GM23338 (cell line): ENCODE results near the gene ACBD3. TPM values are rescaled to one million over a fixed set of nuclear protein-coding genes. Genes with fewer than 3 reads are reported as not detected.

Experiments used
- ATAC-seq: fragments of 200-7000 bp; cut with Tn5 transposase; 3 replicates; pipeline ENCODE4 v1.9.1; 2020
- DNase-seq: peaks from one replicate; pipeline ENCODE4 v3.0.0-alpha.2; 2015; ENCODE audit warnings: low spot score
- H2AFZ ChIP-seq: fragments of 200-600 bp; sonication (generic); 2 replicates; pipeline ENCODE4 v1.8.0; 2016; ENCODE audit warnings: antibody characterized with exemption, mild to moderate bottlenecking, moderate library complexity
- H3F3A ChIP-seq: fragments of 200-600 bp; sonication (generic); replicated peaks from 2 replicates; pipeline ENCODE4 v1.8.0; 2017; ENCODE audit warnings: antibody characterized with exemption, mixed run types, low read depth
- H3K27ac ChIP-seq: fragments of 200-600 bp; sonication (generic); 2 replicates; pipeline ENCODE4 v1.6.1; 2016; ENCODE audit warnings: low read depth
- H3K27me3 ChIP-seq: fragments of 200-600 bp; sonication (generic); 2 replicates; pipeline ENCODE4 v1.8.0; 2016; ENCODE audit warnings: mild to moderate bottlenecking, mixed run types, moderate library complexity; ENCODE audit not compliant: insufficient read depth
- H3K36me3 ChIP-seq: fragments of 200-600 bp; sonication (generic); 2 replicates; pipeline ENCODE4 v1.8.0; 2016; ENCODE audit warnings: mild to moderate bottlenecking; ENCODE audit not compliant: insufficient read depth
- H3K4me1 ChIP-seq: fragments of 200-600 bp; sonication (generic); 2 replicates; pipeline ENCODE4 v1.8.0; 2016; ENCODE audit warnings: mild to moderate bottlenecking, moderate library complexity; ENCODE audit not compliant: insufficient read depth
- H3K4me2 ChIP-seq: fragments of 200-600 bp; sonication (generic); 2 replicates; pipeline ENCODE4 v1.7.1; 2017; ENCODE audit warnings: mixed run types
- H3K4me3 ChIP-seq: fragments of 200-600 bp; sonication (generic); 2 replicates; pipeline ENCODE4 v1.6.1; 2016; ENCODE audit warnings: mixed run types
- H3K79me2 ChIP-seq: fragments of 200-600 bp; sonication (generic); replicated peaks from 2 replicates; pipeline ENCODE4 v1.8.0; 2017; ENCODE audit warnings: mild to moderate bottlenecking; ENCODE audit not compliant: insufficient read depth
- H3K9me2 ChIP-seq: fragments of 200-600 bp; sonication (generic); 2 replicates; pipeline ENCODE4 v1.8.0; 2017; ENCODE audit not compliant: insufficient read depth
- H4K20me1 ChIP-seq: fragments of 200-600 bp; sonication (generic); replicated peaks from 2 replicates; pipeline ENCODE4 v1.8.0; 2017; ENCODE audit warnings: mild to moderate bottlenecking; ENCODE audit not compliant: insufficient read depth
- H3K27ac Mint-ChIP-seq: 2 replicates; pipeline ENCODE4 v1.8.0; 2020; ENCODE audit warnings: inconsistent platforms, mild to moderate bottlenecking, moderate library complexity, mixed read lengths
- H3K27me3 Mint-ChIP-seq: 3 replicates; pipeline ENCODE4 v1.8.0; 2022; ENCODE audit warnings: low read depth, mild to moderate bottlenecking, moderate library complexity, mixed read lengths, inconsistent platforms; ENCODE audit not compliant: insufficient read depth, poor library complexity
- H3K36me3 Mint-ChIP-seq: 3 replicates; pipeline ENCODE4 v1.8.0; 2021; ENCODE audit warnings: low read depth, mild to moderate bottlenecking, inconsistent platforms, moderate library complexity, mixed read lengths
- H3K4me1 Mint-ChIP-seq: 3 replicates; pipeline ENCODE4 v1.8.0; 2020; ENCODE audit warnings: mild to moderate bottlenecking, inconsistent platforms, mixed read lengths
- H3K4me3 Mint-ChIP-seq: 3 replicates; pipeline ENCODE4 v1.8.0; 2021; ENCODE audit warnings: moderate library complexity, mild to moderate bottlenecking, inconsistent platforms, mixed read lengths
- H3K9me3 Mint-ChIP-seq: 3 replicates; pipeline ENCODE4 v1.8.0; 2020; ENCODE audit warnings: moderate library complexity, mild to moderate bottlenecking, inconsistent platforms, mixed read lengths
- CREB1 ChIP-seq: fragments of 250-450 bp; sonication (Bioruptor Pico); IDR thresholded peaks from 2 replicates; pipeline ENCODE4 v1.5.0; 2020; ENCODE audit warnings: low read depth, mild to moderate bottlenecking, moderate library complexity
- EZH2 ChIP-seq: fragments of 200-600 bp; sonication (generic); IDR thresholded peaks from one replicate; pipeline ENCODE4 v1.8.0; 2017; ENCODE audit warnings: antibody characterized with exemption, mild to moderate bottlenecking, low read depth; ENCODE audit not compliant: unreplicated experiment
- EZH2phosphoT487 ChIP-seq: fragments of 200-600 bp; sonication (generic); IDR thresholded peaks from one replicate; pipeline ENCODE4 v1.8.1; 2018; ENCODE audit warnings: antibody characterized with exemption; ENCODE audit not compliant: unreplicated experiment
- JUNB ChIP-seq: IDR thresholded peaks from one replicate; pipeline ENCODE4 v1.6.1; 2016; ENCODE audit warnings: antibody characterized with exemption; ENCODE audit not compliant: unreplicated experiment
- NANOG ChIP-seq: IDR thresholded peaks from 2 replicates; pipeline ENCODE4 v1.6.1; 2016; ENCODE audit warnings: antibody characterized with exemption, borderline replicate concordance
- POLR2AphosphoS5 ChIP-seq: IDR thresholded peaks from 2 replicates; pipeline ENCODE4 v1.6.1; 2016; ENCODE audit warnings: antibody characterized with exemption, low read depth
- STAT1 ChIP-seq: IDR thresholded peaks from one replicate; pipeline ENCODE4 v1.6.1; 2016; ENCODE audit warnings: antibody characterized with exemption; ENCODE audit not compliant: unreplicated experiment
- ZNF114 ChIP-seq: fragments of 250-450 bp; sonication (Bioruptor Pico); IDR thresholded peaks from 2 replicates; pipeline ENCODE4 v1.5.0; 2020; ENCODE audit warnings: mild to moderate bottlenecking, moderate library complexity
- ZNF331 ChIP-seq: fragments of 250-450 bp; sonication (Bioruptor Pico); IDR thresholded peaks from 2 replicates; pipeline ENCODE4 v1.5.0; 2020; ENCODE audit warnings: low read depth, mild to moderate bottlenecking, moderate library complexity
- polyA plus RNA-seq: library from polyadenylated mRNA; unstranded; fragments of >200 nt; fragmentation: Nextera tagmentation; extraction: Ambion mirVana; gene quantifications from 2 replicates; pipeline ENCODE4 v1.2.1, GENCODE V29; 2016
- total RNA-seq: library from RNA; depleted of rRNA; stranded (reverse); fragments of >200 nt; shearing (Covaris generic); gene quantifications from 2 replicates; pipeline ENCODE4 v1.2.3, GENCODE V29; 2014
- TF ChIP-seq, protein P1 (sequence below), 2 experiments: fragments of 200-600 bp in 1 of 2; sonication (generic) in 1 of 2; conservative IDR thresholded peaks; 2 replicates each; pipeline versions ENCODE4 v1.5.1 to v1.6.1; 2016 to 2017; ENCODE audit warnings: antibody characterized with exemption in 2 of 2, low read depth in 2 of 2, mild to moderate bottlenecking in 2 of 2, moderate library complexity in 1 of 2
- TF ChIP-seq, protein P2 (sequence below): IDR thresholded peaks from one replicate; pipeline ENCODE4 v1.6.1; 2018; ENCODE audit warnings: antibody characterized with exemption; ENCODE audit not compliant: unreplicated experiment
- TF ChIP-seq, protein P3 (sequence below): IDR thresholded peaks from 2 replicates; pipeline ENCODE4 v1.6.1; 2016; ENCODE audit warnings: antibody characterized with exemption
- TF ChIP-seq, protein P4 (sequence below): fragments of 250-450 bp; sonication (Bioruptor Pico); IDR thresholded peaks from 2 replicates; pipeline ENCODE4 v1.5.0; 2020; ENCODE audit warnings: mild to moderate bottlenecking, moderate library complexity

Gene ACBD3
- total and polyA plus RNA-seq, 2 experiments from 2014 or later = 17.1 to 36.2 TPM

DNA sequence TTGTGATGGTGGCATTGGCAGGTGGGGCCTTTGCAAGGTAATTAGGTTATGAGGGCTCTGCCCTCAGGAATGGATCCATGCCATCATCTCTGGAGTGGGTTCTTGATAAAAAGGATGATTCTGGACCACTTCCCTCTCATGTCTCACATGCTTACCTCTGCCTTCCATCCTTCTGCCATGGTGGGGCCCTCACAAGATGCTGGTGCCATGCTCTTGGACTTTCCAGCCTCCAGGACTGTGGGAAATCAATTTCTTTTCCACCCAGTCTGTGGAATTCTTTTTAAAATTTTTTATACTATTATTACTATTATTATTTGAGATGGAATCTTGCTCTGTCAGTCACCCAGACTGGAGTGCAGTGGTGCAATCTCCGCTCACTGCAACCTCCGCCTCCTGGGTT is 57.3 kb downstream of the ACBD3 start:
- Mint-ChIP-seq H3K36me3 (no peaks in the 10 kb centered on the region), H3K27me3 (peaks cover 25% of the 10 kb centered on the region), H3K9me3 (peaks cover 4% of the 10 kb centered on the region; the same call in 2 of the 3 replicates), H3K4me1 (peaks cover 39% of the 10 kb centered on the region), H3K27ac (no peak overlapping the region), H3K4me3 (no peak overlapping the region)
- peaks cover 4% of the 10 kb centered on the region; the same call in 1 of the 2 replicates for H3F3A ChIP-seq
- DNase-seq (no peak), ATAC-seq (no peak)
- peaks cover 19% of the 10 kb centered on the region for H3K4me1 ChIP-seq
- H3K4me2 ChIP-seq = no peak overlapping the region
- no peaks in the 10 kb centered on the region for H3K27me3 ChIP-seq
- H3K4me3 ChIP-seq = no peak overlapping the region
- no peaks in the 10 kb centered on the region for H3K9me2 ChIP-seq
- H4K20me1 ChIP-seq = no peaks in the 10 kb centered on the region
- H3K36me3 ChIP-seq = no peaks in the 10 kb centered on the region
- no peaks in the 10 kb centered on the region for H3K79me2 ChIP-seq
- H3K27ac ChIP-seq = no peak overlapping the region
- no peak overlapping the region for H2AFZ ChIP-seq
- no peak for TF ChIP-seq EZH2
- TF ChIP-seq, protein P1, sequence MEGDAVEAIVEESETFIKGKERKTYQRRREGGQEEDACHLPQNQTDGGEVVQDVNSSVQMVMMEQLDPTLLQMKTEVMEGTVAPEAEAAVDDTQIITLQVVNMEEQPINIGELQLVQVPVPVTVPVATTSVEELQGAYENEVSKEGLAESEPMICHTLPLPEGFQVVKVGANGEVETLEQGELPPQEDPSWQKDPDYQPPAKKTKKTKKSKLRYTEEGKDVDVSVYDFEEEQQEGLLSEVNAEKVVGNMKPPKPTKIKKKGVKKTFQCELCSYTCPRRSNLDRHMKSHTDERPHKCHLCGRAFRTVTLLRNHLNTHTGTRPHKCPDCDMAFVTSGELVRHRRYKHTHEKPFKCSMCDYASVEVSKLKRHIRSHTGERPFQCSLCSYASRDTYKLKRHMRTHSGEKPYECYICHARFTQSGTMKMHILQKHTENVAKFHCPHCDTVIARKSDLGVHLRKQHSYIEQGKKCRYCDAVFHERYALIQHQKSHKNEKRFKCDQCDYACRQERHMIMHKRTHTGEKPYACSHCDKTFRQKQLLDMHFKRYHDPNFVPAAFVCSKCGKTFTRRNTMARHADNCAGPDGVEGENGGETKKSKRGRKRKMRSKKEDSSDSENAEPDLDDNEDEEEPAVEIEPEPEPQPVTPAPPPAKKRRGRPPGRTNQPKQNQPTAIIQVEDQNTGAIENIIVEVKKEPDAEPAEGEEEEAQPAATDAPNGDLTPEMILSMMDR (conservative IDR thresholded peaks at IDR 0.05; ENCODE audit: low read depth in 2 of 2) = no peak
- TF ChIP-seq, protein P2, sequence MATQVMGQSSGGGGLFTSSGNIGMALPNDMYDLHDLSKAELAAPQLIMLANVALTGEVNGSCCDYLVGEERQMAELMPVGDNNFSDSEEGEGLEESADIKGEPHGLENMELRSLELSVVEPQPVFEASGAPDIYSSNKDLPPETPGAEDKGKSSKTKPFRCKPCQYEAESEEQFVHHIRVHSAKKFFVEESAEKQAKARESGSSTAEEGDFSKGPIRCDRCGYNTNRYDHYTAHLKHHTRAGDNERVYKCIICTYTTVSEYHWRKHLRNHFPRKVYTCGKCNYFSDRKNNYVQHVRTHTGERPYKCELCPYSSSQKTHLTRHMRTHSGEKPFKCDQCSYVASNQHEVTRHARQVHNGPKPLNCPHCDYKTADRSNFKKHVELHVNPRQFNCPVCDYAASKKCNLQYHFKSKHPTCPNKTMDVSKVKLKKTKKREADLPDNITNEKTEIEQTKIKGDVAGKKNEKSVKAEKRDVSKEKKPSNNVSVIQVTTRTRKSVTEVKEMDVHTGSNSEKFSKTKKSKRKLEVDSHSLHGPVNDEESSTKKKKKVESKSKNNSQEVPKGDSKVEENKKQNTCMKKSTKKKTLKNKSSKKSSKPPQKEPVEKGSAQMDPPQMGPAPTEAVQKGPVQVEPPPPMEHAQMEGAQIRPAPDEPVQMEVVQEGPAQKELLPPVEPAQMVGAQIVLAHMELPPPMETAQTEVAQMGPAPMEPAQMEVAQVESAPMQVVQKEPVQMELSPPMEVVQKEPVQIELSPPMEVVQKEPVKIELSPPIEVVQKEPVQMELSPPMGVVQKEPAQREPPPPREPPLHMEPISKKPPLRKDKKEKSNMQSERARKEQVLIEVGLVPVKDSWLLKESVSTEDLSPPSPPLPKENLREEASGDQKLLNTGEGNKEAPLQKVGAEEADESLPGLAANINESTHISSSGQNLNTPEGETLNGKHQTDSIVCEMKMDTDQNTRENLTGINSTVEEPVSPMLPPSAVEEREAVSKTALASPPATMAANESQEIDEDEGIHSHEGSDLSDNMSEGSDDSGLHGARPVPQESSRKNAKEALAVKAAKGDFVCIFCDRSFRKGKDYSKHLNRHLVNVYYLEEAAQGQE = no peak
- TF ChIP-seq, protein P3, sequence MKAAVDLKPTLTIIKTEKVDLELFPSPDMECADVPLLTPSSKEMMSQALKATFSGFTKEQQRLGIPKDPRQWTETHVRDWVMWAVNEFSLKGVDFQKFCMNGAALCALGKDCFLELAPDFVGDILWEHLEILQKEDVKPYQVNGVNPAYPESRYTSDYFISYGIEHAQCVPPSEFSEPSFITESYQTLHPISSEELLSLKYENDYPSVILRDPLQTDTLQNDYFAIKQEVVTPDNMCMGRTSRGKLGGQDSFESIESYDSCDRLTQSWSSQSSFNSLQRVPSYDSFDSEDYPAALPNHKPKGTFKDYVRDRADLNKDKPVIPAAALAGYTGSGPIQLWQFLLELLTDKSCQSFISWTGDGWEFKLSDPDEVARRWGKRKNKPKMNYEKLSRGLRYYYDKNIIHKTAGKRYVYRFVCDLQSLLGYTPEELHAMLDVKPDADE = no peak
- no peak for TF ChIP-seq CREB1
- no peak for TF ChIP-seq ZNF114 (CRISPR knock-in tag)
- no peak for TF ChIP-seq JUNB
- no peak for TF ChIP-seq EZH2phosphoT487
- no peak for TF ChIP-seq STAT1
- TF ChIP-seq POLR2AphosphoS5 = no peak
- TF ChIP-seq NANOG = no peak
- TF ChIP-seq, protein P4, sequence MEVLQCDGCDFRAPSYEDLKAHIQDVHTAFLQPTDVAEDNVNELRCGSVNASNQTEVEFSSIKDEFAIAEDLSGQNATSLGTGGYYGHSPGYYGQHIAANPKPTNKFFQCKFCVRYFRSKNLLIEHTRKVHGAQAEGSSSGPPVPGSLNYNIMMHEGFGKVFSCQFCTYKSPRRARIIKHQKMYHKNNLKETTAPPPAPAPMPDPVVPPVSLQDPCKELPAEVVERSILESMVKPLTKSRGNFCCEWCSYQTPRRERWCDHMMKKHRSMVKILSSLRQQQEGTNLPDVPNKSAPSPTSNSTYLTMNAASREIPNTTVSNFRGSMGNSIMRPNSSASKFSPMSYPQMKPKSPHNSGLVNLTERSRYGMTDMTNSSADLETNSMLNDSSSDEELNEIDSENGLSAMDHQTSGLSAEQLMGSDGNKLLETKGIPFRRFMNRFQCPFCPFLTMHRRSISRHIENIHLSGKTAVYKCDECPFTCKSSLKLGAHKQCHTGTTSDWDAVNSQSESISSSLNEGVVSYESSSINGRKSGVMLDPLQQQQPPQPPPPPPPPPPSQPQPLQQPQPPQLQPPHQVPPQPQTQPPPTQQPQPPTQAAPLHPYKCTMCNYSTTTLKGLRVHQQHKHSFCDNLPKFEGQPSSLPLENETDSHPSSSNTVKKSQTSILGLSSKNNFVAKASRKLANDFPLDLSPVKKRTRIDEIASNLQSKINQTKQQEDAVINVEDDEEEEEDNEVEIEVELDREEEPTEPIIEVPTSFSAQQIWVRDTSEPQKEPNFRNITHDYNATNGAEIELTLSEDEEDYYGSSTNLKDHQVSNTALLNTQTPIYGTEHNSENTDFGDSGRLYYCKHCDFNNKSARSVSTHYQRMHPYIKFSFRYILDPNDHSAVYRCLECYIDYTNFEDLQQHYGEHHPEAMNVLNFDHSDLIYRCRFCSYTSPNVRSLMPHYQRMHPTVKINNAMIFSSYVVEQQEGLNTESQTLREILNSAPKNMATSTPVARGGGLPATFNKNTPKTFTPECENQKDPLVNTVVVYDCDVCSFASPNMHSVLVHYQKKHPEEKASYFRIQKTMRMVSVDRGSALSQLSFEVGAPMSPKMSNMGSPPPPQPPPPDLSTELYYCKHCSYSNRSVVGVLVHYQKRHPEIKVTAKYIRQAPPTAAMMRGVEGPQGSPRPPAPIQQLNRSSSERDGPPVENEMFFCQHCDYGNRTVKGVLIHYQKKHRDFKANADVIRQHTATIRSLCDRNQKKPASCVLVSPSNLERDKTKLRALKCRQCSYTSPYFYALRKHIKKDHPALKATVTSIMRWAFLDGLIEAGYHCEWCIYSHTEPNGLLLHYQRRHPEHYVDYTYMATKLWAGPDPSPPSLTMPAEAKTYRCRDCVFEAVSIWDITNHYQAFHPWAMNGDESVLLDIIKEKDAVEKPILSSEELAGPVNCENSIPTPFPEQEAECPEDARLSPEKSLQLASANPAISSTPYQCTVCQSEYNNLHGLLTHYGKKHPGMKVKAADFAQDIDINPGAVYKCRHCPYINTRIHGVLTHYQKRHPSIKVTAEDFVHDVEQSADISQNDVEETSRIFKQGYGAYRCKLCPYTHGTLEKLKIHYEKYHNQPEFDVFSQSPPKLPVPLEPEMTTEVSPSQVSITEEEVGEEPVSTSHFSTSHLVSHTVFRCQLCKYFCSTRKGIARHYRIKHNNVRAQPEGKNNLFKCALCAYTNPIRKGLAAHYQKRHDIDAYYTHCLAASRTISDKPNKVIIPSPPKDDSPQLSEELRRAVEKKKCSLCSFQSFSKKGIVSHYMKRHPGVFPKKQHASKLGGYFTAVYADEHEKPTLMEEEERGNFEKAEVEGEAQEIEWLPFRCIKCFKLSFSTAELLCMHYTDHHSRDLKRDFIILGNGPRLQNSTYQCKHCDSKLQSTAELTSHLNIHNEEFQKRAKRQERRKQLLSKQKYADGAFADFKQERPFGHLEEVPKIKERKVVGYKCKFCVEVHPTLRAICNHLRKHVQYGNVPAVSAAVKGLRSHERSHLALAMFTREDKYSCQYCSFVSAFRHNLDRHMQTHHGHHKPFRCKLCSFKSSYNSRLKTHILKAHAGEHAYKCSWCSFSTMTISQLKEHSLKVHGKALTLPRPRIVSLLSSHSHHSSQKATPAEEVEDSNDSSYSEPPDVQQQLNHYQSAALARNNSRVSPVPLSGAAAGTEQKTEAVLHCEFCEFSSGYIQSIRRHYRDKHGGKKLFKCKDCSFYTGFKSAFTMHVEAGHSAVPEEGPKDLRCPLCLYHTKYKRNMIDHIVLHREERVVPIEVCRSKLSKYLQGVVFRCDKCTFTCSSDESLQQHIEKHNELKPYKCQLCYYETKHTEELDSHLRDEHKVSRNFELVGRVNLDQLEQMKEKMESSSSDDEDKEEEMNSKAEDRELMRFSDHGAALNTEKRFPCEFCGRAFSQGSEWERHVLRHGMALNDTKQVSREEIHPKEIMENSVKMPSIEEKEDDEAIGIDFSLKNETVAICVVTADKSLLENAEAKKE (CRISPR knock-in tag) = no peak
- TF ChIP-seq ZNF331 (CRISPR knock-in tag) = no peak
